NCI-H146 (cell line): ENCODE data around the gene CALHM3.

ENCODE experiments used
- DNase-seq: peaks from one replicate; lab custom pipeline; 2025; lab: John Stamatoyannopoulos, UW

CALHM3 gene

GRCh38 chr10:103449208-103450144 lies 29.6 kb downstream of the CALHM3 start:
- no peak for DNase-seq

- DNase-seq = no peak
These were observed 30.3 kb downstream of the CALHM3 start for GRCh38 chr10:103448746-103449145.

- DNase-seq = no peak
These were observed 31.9 kb downstream of the CALHM3 start for GRCh38 chr10:103447187-103447586.

- no peak for DNase-seq
These were observed 33.1 kb downstream of the CALHM3 start for GRCh38 chr10:103445767-103446567.

GRCh38 chr10:103445366-103445765 lies 33.7 kb downstream of the CALHM3 start:
- no peak for DNase-seq

GRCh38 chr10:103444478-103444877 lies 34.6 kb downstream of the CALHM3 start:
- no peak for DNase-seq

GRCh38 chr10:103443475-103444185 lies 35.4 kb downstream of the CALHM3 start:
- DNase-seq = no peak

GRCh38 chr10:103442031-103442461 lies 37.0 kb downstream of the CALHM3 start:
- no peak for DNase-seq

- DNase-seq = no peak
These were observed 37.4 kb downstream of the CALHM3 start for GRCh38 chr10:103441611-103442010.

- no peak for DNase-seq
These were observed 37.8 kb downstream of the CALHM3 start for GRCh38 chr10:103441206-103441605.

GRCh38 chr10:103440416-103440815 lies 38.6 kb downstream of the CALHM3 start:
- DNase-seq = no peak

- DNase-seq = no peak
These were observed 39.3 kb downstream of the CALHM3 start for GRCh38 chr10:103439776-103440175.

- no peak for DNase-seq
These were observed 45.2 kb downstream of the CALHM3 start for GRCh38 chr10:103433858-103434257.

GRCh38 chr10:103431902-103432301 lies 47.1 kb downstream of the CALHM3 start:
- no peak for DNase-seq

- DNase-seq = no peak
These were observed 49.4 kb downstream of the CALHM3 start for GRCh38 chr10:103429647-103430046.

GRCh38 chr10:103428989-103429643 lies 49.9 kb downstream of the CALHM3 start:
- no peak for DNase-seq

- DNase-seq = no peak
These were observed 51.2 kb downstream of the CALHM3 start for GRCh38 chr10:103427866-103428265.

- DNase-seq = no peak
These were observed 55.3 kb downstream of the CALHM3 start for GRCh38 chr10:103423748-103424147.
